ENCODE data around the gene DCAF8L2.
A peak's percentile ranks its signal among the peaks of the same experiment; 100 is the strongest.
"Not testable (repeated sequence)": the region's sequence is repeated elsewhere in the genome, so short reads cannot be mapped to it uniquely, and the experiment has no call there.

DCAF8L2 gene

DNA sequence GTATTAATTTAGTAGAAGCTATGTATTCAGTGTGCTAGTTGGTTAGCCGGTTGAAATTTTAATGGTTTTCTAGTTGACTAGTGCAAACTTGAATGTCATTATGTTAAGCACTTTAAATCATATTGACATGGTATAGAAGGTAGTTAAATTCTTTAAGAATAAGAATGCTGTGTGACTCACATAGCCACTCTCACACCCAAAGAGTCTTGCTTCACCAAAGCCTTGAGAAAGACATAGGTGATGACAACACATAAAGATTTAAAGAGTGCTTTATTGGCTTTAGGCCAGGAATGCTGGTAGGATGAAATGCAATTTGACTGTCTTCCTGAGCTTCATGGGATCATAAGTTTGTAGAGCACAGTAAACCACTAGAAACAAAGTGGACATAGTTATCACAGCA lies 85.3 kb downstream of the DCAF8L2 start:
- no peak for DNase-seq (ENCODE audit: low read depth)
- H3K4me3 ChIP-seq (ENCODE audit: low read depth, low read length) = no peak overlapping the region
- TF ChIP-seq, protein P1, sequence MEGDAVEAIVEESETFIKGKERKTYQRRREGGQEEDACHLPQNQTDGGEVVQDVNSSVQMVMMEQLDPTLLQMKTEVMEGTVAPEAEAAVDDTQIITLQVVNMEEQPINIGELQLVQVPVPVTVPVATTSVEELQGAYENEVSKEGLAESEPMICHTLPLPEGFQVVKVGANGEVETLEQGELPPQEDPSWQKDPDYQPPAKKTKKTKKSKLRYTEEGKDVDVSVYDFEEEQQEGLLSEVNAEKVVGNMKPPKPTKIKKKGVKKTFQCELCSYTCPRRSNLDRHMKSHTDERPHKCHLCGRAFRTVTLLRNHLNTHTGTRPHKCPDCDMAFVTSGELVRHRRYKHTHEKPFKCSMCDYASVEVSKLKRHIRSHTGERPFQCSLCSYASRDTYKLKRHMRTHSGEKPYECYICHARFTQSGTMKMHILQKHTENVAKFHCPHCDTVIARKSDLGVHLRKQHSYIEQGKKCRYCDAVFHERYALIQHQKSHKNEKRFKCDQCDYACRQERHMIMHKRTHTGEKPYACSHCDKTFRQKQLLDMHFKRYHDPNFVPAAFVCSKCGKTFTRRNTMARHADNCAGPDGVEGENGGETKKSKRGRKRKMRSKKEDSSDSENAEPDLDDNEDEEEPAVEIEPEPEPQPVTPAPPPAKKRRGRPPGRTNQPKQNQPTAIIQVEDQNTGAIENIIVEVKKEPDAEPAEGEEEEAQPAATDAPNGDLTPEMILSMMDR (IDR thresholded peaks at IDR 0.05; ENCODE audit: low read depth, low read length) = no peak
- TF ChIP-seq POLR2A (IDR thresholded peaks at IDR 0.05; ENCODE audit: extremely low read depth, insufficient read length) (no peak), MYC (IDR thresholded peaks at IDR 0.05; ENCODE audit: low read depth, low read length) (no peak), MAX (IDR thresholded peaks at IDR 0.05; ENCODE audit: low read depth, low read length) (no peak)

DNA sequence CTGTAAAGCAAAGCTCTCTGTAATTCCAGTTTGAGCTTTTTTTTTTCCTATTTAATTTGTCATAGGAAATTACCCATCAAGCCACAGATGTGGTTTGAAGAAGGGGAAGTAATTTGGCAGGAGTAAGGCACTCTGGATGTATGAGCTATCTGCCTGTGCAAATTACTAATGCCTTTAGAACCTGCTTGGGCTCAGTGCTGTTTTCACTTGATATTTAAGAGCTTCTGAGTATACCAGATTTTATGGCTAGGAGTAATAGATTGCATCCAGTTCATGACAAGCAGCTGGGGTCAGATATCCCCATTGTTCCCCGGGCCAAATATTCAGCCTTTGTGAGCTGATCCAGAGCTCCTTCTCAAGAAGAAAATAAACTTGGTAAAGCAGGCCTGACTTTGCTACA lies 89.1 kb downstream of the DCAF8L2 start:
- TF ChIP-seq MYC (IDR thresholded peaks at IDR 0.05; ENCODE audit: low read depth, low read length) (no peak), POLR2A (IDR thresholded peaks at IDR 0.05; ENCODE audit: extremely low read depth, insufficient read length) (no peak), MAX (IDR thresholded peaks at IDR 0.05; ENCODE audit: low read depth, low read length) (no peak)
- TF ChIP-seq, protein P1 (IDR thresholded peaks at IDR 0.05; ENCODE audit: low read depth, low read length) = no peak
- peak; percentile 1 for DNase-seq (ENCODE audit: low read depth)

GRCh38 chrX:27680726-27681125 lies 90.6 kb downstream of the DCAF8L2 start:
- no peak for DNase-seq (ENCODE audit: low read depth)
- no peak overlapping the region for H3K4me3 ChIP-seq (ENCODE audit: low read depth, low read length)
- no peak for TF ChIP-seq POLR2A (IDR thresholded peaks at IDR 0.05; ENCODE audit: extremely low read depth, insufficient read length)
- no peak for TF ChIP-seq MAX (IDR thresholded peaks at IDR 0.05; ENCODE audit: low read depth, low read length)
- TF ChIP-seq, protein P1 (IDR thresholded peaks at IDR 0.05; ENCODE audit: low read depth, low read length) = no peak
- no peak for TF ChIP-seq MYC (IDR thresholded peaks at IDR 0.05; ENCODE audit: low read depth, low read length)

More for the DNA sequence above, 89.1 kb downstream of the DCAF8L2 start:
- H3K4me3 ChIP-seq (ENCODE audit: low read depth, low read length) = no peak overlapping the region

GRCh38 chrX:27683566-27684208 lies 93.5 kb downstream of the DCAF8L2 start:
- TF ChIP-seq, protein P1 (IDR thresholded peaks at IDR 0.05; ENCODE audit: low read depth, low read length) = peak; percentile 48
- H3K4me3 ChIP-seq (ENCODE audit: low read depth, low read length) = not testable (repeated sequence)
- peak; percentile 30 for DNase-seq (ENCODE audit: low read depth)

- no peak for DNase-seq (ENCODE audit: low read depth)
- no peak for TF ChIP-seq MAX (IDR thresholded peaks at IDR 0.05; ENCODE audit: low read depth, low read length)
- TF ChIP-seq MYC (IDR thresholded peaks at IDR 0.05; ENCODE audit: low read depth, low read length) = no peak
- TF ChIP-seq, protein P1 (IDR thresholded peaks at IDR 0.05; ENCODE audit: low read depth, low read length) = no peak
These were observed 104.5 kb downstream of the DCAF8L2 start for GRCh38 chrX:27694667-27695066.

DNA sequence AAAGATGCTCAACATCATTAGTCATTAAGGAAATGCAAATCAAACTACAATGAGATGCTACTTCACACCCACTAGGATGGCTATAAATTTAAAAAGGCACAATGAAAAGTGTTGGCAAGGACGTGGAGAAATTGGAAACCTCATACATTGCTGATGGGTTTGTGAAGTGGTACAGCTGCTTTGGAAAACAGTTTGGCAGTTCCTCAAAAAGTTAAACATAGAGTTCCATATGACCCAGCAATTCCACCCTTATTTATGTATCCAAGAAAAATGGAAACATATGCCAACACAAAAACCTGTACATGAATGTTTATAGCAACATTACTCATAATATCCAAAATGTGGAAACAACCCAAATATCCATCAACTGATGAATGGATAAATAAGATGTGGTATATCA lies 116.4 kb downstream of the DCAF8L2 start:
- DNase-seq (ENCODE audit: low read depth) = no peak
- TF ChIP-seq MYC (IDR thresholded peaks at IDR 0.05; ENCODE audit: low read depth, low read length) (no peak), POLR2A (IDR thresholded peaks at IDR 0.05; ENCODE audit: extremely low read depth, insufficient read length) (no peak), MAX (IDR thresholded peaks at IDR 0.05; ENCODE audit: low read depth, low read length) (no peak)
- TF ChIP-seq, protein P1 (IDR thresholded peaks at IDR 0.05; ENCODE audit: low read depth, low read length) = no peak

More at GRCh38 chrX:27694667-27695066, 104.5 kb downstream of the DCAF8L2 start:
- H3K4me3 ChIP-seq (ENCODE audit: low read depth, low read length) = no peak overlapping the region

More for the DNA sequence above, 116.4 kb downstream of the DCAF8L2 start:
- H3K4me3 ChIP-seq (ENCODE audit: low read depth, low read length) = no peak overlapping the region
